NCI-H2029 treated with DMSO at 0.1 percent for 48 hours (cell line): Measurements from ENCODE around the gene LZTS2.
"Not testable (repeated sequence)": the region's sequence is repeated elsewhere in the genome, so short reads cannot be mapped to it uniquely, and the experiment has no call there.

Experiments used
- DNase-seq: peaks from one replicate; lab custom pipeline; 2025; lab: John Stamatoyannopoulos, UW

The LZTS2 gene

GRCh38 chr10:100999742-101000126 is at the start of gene LZTS2:
LZTS2 (plus strand) TSS chr10:100999808; CDS start chr10:101002539, 2,731 bp downstream.
- DNase-seq, result no peak

- DNase-seq, result no peak
Observed at GRCh38 chr10:100960251-100960650, 39.4 kb upstream of the LZTS2 start.

GRCh38 chr10:100962351-100963080 is 37.1 kb upstream of the LZTS2 start:
- DNase-seq, result no peak

GRCh38 chr10:100963826-100964225 is 35.8 kb upstream of the LZTS2 start:
- DNase-seq, result no peak

- no peak for DNase-seq
Observed at GRCh38 chr10:100965820-100966219, 33.8 kb upstream of the LZTS2 start.

GRCh38 chr10:100966887-100967286 is 32.7 kb upstream of the LZTS2 start:
- no peak for DNase-seq

- DNase-seq, result no peak
Observed at GRCh38 chr10:100967332-100967731, 32.3 kb upstream of the LZTS2 start.

- DNase-seq, result no peak
Observed at GRCh38 chr10:100968062-100968736, 31.4 kb upstream of the LZTS2 start.

GRCh38 chr10:100968863-100969186 is 30.8 kb upstream of the LZTS2 start:
- no peak for DNase-seq

GRCh38 chr10:100969187-100970075 is 30.2 kb upstream of the LZTS2 start, which contains the start of gene SEMA4G:
SEMA4G (plus strand) TSS chr10:100969504; CDS start chr10:100972913, 3,409 bp downstream.
- no peak for DNase-seq

- no peak for DNase-seq
Observed at GRCh38 chr10:100970076-100970913, 29.3 kb upstream of the LZTS2 start.

GRCh38 chr10:100970914-100971811 is 28.4 kb upstream of the LZTS2 start:
- DNase-seq, result no peak

- DNase-seq, result no peak
Observed at GRCh38 chr10:100972115-100972903, 27.3 kb upstream of the LZTS2 start.

GRCh38 chr10:100972904-100973535 is 26.6 kb upstream of the LZTS2 start:
- no peak for DNase-seq

- not testable (repeated sequence) for DNase-seq
Observed at GRCh38 chr10:100975397-100975796, 24.2 kb upstream of the LZTS2 start.

- DNase-seq, result no peak
Observed at GRCh38 chr10:100976906-100977305, 22.7 kb upstream of the LZTS2 start.

GRCh38 chr10:100977436-100977835 is 22.2 kb upstream of the LZTS2 start:
- no peak for DNase-seq

- DNase-seq, result no peak
Observed at GRCh38 chr10:100978121-100978900, 21.3 kb upstream of the LZTS2 start.

- DNase-seq, result no peak
Observed at GRCh38 chr10:100978901-100979195, 20.8 kb upstream of the LZTS2 start.
